HepG2 (cell line): ENCODE results near the gene TEX22. TPM values are rescaled to one million over a fixed set of nuclear protein-coding genes. Genes with fewer than 3 reads are reported as not detected.
A peak's percentile ranks its signal among the peaks of the same experiment; 100 is the strongest.

Experiments
- ATAC-seq: fragments of 200-7000 bp; cut with Tn5 transposase; 3 replicates; pipeline ENCODE4 v1.9.1; 2020; ENCODE audit warnings: mild to moderate bottlenecking, moderate library complexity
- BruUV-seq: library from RNA; stranded (reverse); fragments of 400-500 nt; replicated peaks from 2 replicates; lab custom pipeline; 2021; lab: Mats Ljungman, UMichigan
- CTCF ChIA-PET: fragments of 300-600 bp; formaldehyde crosslinking; extraction: SDS; loops from one replicate; lab custom pipeline; 2021; ENCODE audit warnings: low total read pairs, inconsistent platforms, low intra/inter-chr PET ratio; lab: Yijun Ruan, JAX
- POLR2A ChIA-PET: fragments of 350-600 bp; sonication (Branson Sonifier 250); formaldehyde crosslinking; loops from one replicate; lab custom pipeline; 2020; ENCODE audit warnings: antibody characterized with exemption, inconsistent platforms; lab: Yijun Ruan, JAX
- DNase-seq: peaks from one replicate; pipeline ENCODE4 v3.0.0-alpha.2; 2015; ENCODE audit warnings: low spot score
- FAIRE-seq: peaks from 3 replicates; lab custom pipeline; 2011; peaks lifted over from hg19 to GRCh38; lab: Jason Lieb, UNC
- H2AFZ ChIP-seq: one replicate; pipeline ENCODE4 v1.6.1; 2011; ENCODE audit warnings: low read length, inconsistent platforms
- H3K27ac ChIP-seq: fragments of 300-600 bp; 3 replicates; pipeline ENCODE4 v1.8.0; 2011; ENCODE audit warnings: mixed run types, mild to moderate bottlenecking, mixed read lengths, low read length, inconsistent platforms; ENCODE audit not compliant: insufficient read depth; ENCODE audit errors: extremely low read length
- H3K27me3 ChIP-seq, 2 experiments: fragments of 200-600 bp in 1 of 2; 2 replicates in 1 of 2; 3 replicates in 1 of 2; pipeline versions ENCODE4 v1.6.0 to v1.8.0; 2011; ENCODE audit warnings: low read length in 2 of 2, mild to moderate bottlenecking in 2 of 2, moderate library complexity in 2 of 2, inconsistent platforms in 1 of 2; ENCODE audit not compliant: insufficient read depth in 2 of 2, control insufficient read depth in 1 of 2
- H3K36me3 ChIP-seq, 2 experiments: fragments of 200-600 bp in 1 of 2; replicated peaks in 1 of 2; 2 replicates in 1 of 2; 3 replicates in 1 of 2; pipeline versions ENCODE4 v1.5.1 to v1.8.0; 2011; ENCODE audit warnings: low read length in 2 of 2, inconsistent platforms in 1 of 2; ENCODE audit not compliant: insufficient read depth in 2 of 2, control insufficient read depth in 1 of 2
- H3K4me1 ChIP-seq: 2 replicates; pipeline ENCODE4 v1.5.1; 2012; ENCODE audit warnings: low read length, inconsistent platforms; ENCODE audit not compliant: insufficient read depth
- H3K4me2 ChIP-seq: 2 replicates; pipeline ENCODE4 v1.6.0; 2011; ENCODE audit warnings: low read depth, low read length, inconsistent platforms
- H3K4me3 ChIP-seq, 3 experiments: fragments of 200-600 bp in 1 of 3; sonication (generic), shearing (Covaris generic) in 1 of 3; replicated peaks in 1 of 3; 2 replicates each; pipeline ENCODE4 v1.5.1; 2011 to 2016; ENCODE audit warnings: low read length in 3 of 3, inconsistent platforms in 2 of 3, low read depth in 2 of 3, mild to moderate bottlenecking in 2 of 3, control low read depth in 1 of 3, mixed read lengths in 1 of 3; ENCODE audit not compliant: insufficient read depth in 1 of 3
- H3K79me2 ChIP-seq: one replicate; pipeline ENCODE4 v1.6.1; 2011; ENCODE audit warnings: low read length, inconsistent platforms; ENCODE audit not compliant: insufficient read depth
- H3K9ac ChIP-seq: 2 replicates; pipeline ENCODE4 v1.6.0; 2011; ENCODE audit warnings: mild to moderate bottlenecking, low read depth, low read length, inconsistent platforms; ENCODE audit not compliant: insufficient read depth
- H3K9me3 ChIP-seq: 2 replicates; pipeline ENCODE4 v1.5.1; 2012; ENCODE audit warnings: mild to moderate bottlenecking, low read length
- H4K20me1 ChIP-seq: 2 replicates; pipeline ENCODE4 v1.6.0; 2011; ENCODE audit warnings: inconsistent platforms, mild to moderate bottlenecking, low read length, moderate library complexity; ENCODE audit not compliant: insufficient read depth
- AGO2 ChIP-seq: fragments of 200-400 bp; formaldehyde crosslinking; optimal IDR thresholded peaks from 2 replicates; pipeline ENCODE3; 2017; ENCODE audit warnings: mild to moderate bottlenecking, low read depth, low read length, moderate library complexity
- CEBPB ChIP-seq: IDR thresholded peaks from 2 replicates; pipeline ENCODE4 v1.6.1; 2011; ENCODE audit warnings: low read depth, low read length, improper control_type of control experiment, borderline replicate concordance
- ERF ChIP-seq: IDR thresholded peaks from 2 replicates; pipeline ENCODE4 v1.6.1; 2018; ENCODE audit warnings: missing biosample characterization, missing genetic modification reagents
- KDM1A ChIP-seq: IDR thresholded peaks from 2 replicates; pipeline ENCODE4 v1.6.1; 2016; ENCODE audit warnings: missing compliant biosample characterization
- MATR3 ChIP-seq: sonication (generic); formaldehyde crosslinking; IDR thresholded peaks from 2 replicates; pipeline ENCODE4 v1.4.0; 2020; ENCODE audit warnings: missing genetic modification reagents
- RBFOX2 ChIP-seq: fragments of 200-400 bp; formaldehyde crosslinking; IDR thresholded peaks from 2 replicates; pipeline ENCODE4 v1.6.1; 2017; ENCODE audit warnings: low read depth, mild to moderate bottlenecking, low read length
- RBM22 ChIP-seq: fragments of 200-400 bp; formaldehyde crosslinking; optimal IDR thresholded peaks from 2 replicates; pipeline ENCODE3; 2017; ENCODE audit warnings: mild to moderate bottlenecking, low read length, moderate library complexity
- ZBTB1 ChIP-seq: sonication (generic); formaldehyde crosslinking; IDR thresholded peaks from 2 replicates; pipeline ENCODE4 v1.4.0; 2020; ENCODE audit warnings: missing genetic modification reagents, borderline replicate concordance
- ZBTB14 ChIP-seq: sonication (generic); formaldehyde crosslinking; IDR thresholded peaks from 2 replicates; pipeline ENCODE4 v1.4.0; 2020; ENCODE audit warnings: missing genetic modification reagents
- ZBTB26 ChIP-seq: IDR thresholded peaks from 2 replicates; pipeline ENCODE4 v1.6.1; 2016; ENCODE audit warnings: missing compliant biosample characterization, missing genetic modification reagents, borderline replicate concordance
- ZNF124 ChIP-seq: sonication (generic); formaldehyde crosslinking; IDR thresholded peaks from 2 replicates; pipeline ENCODE4 v1.4.0; 2020; ENCODE audit warnings: missing genetic modification reagents
- ZNF234 ChIP-seq: sonication (generic); formaldehyde crosslinking; conservative IDR thresholded peaks from 2 replicates; pipeline ENCODE4 v1.5.1; 2020; ENCODE audit warnings: mild to moderate bottlenecking, missing genetic modification reagents
- ZNF256 ChIP-seq: sonication (generic); formaldehyde crosslinking; conservative IDR thresholded peaks from 2 replicates; pipeline ENCODE4 v1.4.0; 2020; ENCODE audit warnings: missing genetic modification reagents
- ZNF432 ChIP-seq: sonication (generic); formaldehyde crosslinking; IDR thresholded peaks from 2 replicates; pipeline ENCODE4 v1.5.0; 2020; ENCODE audit warnings: missing genetic modification reagents, mild to moderate bottlenecking, borderline replicate concordance
- ZSCAN9 ChIP-seq: IDR thresholded peaks from 2 replicates; pipeline ENCODE4 v1.6.1; 2016; ENCODE audit warnings: borderline replicate concordance
- WGBS: methylation state at CpG from one replicate; pipeline ENCODE4 v1.1.6; 2017; ENCODE audit warnings: low lambda C conversion rate; 5-methylcytosine and 5-hydroxymethylcytosine counted together
- in situ Hi-C: cut with HindIII; loops from 2 replicates; pipeline ENCODE4 v1.10.0; 2017; ENCODE audit warnings: low pct_unique_long_range_greater_than_20kb; ENCODE audit not compliant: extremely low pct_ligation_motif_present
- intact Hi-C: fragments of 100-400 bp; cut with micrococcal nuclease; formaldehyde crosslinking; loops from one replicate; pipeline ENCODE4 v1.10.0; 2022; ENCODE audit not compliant: unreplicated experiment
- polyA plus RNA-seq, 8 experiments: library from polyadenylated mRNA; depleted of rRNA in 3 of 8; stranded (reverse) in 7 of 8; unstranded in 1 of 8; fragments of >200 nt; fragmentation: Illumina TruSeq in 4 of 8; extraction: Trizol in 4 of 8; gene quantifications; 2 replicates each; pipeline versions ENCODE4 v1.2.1 to v1.2.3, GENCODE V29; 2011 to 2016; ENCODE audit warnings: low read depth in 4 of 8, missing spikeins in 1 of 8, mixed read lengths in 1 of 8; ENCODE audit not compliant: insufficient read depth in 1 of 8
- total RNA-seq, 5 experiments: library from RNA; depleted of rRNA; stranded (reverse); fragments of >200 nt; fragmentation: Illumina TruSeq; extraction: Trizol; gene quantifications; 2 replicates each; pipeline ENCODE4 v1.2.3, GENCODE V29; 2016; ENCODE audit warnings: low read depth in 1 of 5

The TEX22 gene
- total and polyA plus RNA-seq, 2 of the 13 experiments (the other 11 are each of a cell fraction or from before 2014, with no cell fraction given), result 0.07 to 0.27 TPM

- intact Hi-C loops (no loop called here), in situ Hi-C loops (no loop called here)
- POLR2A ChIA-PET, result no interaction called here
- H3K36me3 ChIP-seq, result peaks cover 16 to 37% of the 10 kb centered on the region in 2 experiments; a peak in 4 of 5 replicates
- no peak overlapping the region for H3K27ac ChIP-seq
- no peaks in the 10 kb centered on the region for H3K9me3 ChIP-seq
- H3K27me3 ChIP-seq, result no peaks in the 10 kb centered on the region
- no peaks in the 10 kb centered on the region for H3K79me2 ChIP-seq
- WGBS, result 91% methylated on average over 17 of the region's 18 CpGs
- TF ChIP-seq CEBPB (no peak), ZBTB1 (CRISPR knock-in tag) (no peak), MATR3 (CRISPR knock-in tag) (no peak), ZBTB14 (CRISPR knock-in tag) (no peak), RBFOX2 (peak; percentile 21; the same call in 1 of the 2 replicates), RBM22 (peak; percentile 71), ZNF432 (CRISPR knock-in tag) (no peak), ZNF124 (CRISPR knock-in tag) (no peak), KDM1A (CRISPR knock-in tag) (no peak), ZNF234 (CRISPR knock-in tag) (no peak), ZSCAN9 (no peak), AGO2 (peak; percentile 67), ERF (CRISPR knock-in tag) (no peak), ZBTB26 (no peak), ZNF256 (CRISPR knock-in tag) (no peak)
- ATAC-seq (no peak), DNase-seq (no peak), FAIRE-seq (no peak)
- H3K4me3 ChIP-seq, result no peak overlapping the region
- no peaks in the 10 kb centered on the region for H4K20me1 ChIP-seq
- no peak overlapping the region for H2AFZ ChIP-seq
- H3K9ac ChIP-seq, result no peak overlapping the region
- H3K4me1 ChIP-seq, result no peaks in the 10 kb centered on the region
- CTCF ChIA-PET, result no interaction called here
- no peak overlapping the region for H3K4me2 ChIP-seq
- BruUV-seq, result no TSS peak
Observed at GRCh38 chr14:105458010-105458409, 59.7 kb downstream of the TEX22 start.
